Prostate gland (tissue), 2 donors: ENCODE results near the gene KAZN.

Experiments used
- CTCF ChIP-seq, 4 experiments: fragments of 200-600 bp in 2 of 4; fragments of 450-650 bp in 2 of 4; sonication (generic) in 2 of 4; IDR thresholded peaks; 1 replicate in 3 of 4; 2 replicates in 1 of 4; pipeline ENCODE4 v1.5.1; 2016 to 2019; ENCODE audit warnings: antibody characterized with exemption in 4 of 4, mild to moderate bottlenecking in 2 of 4, moderate library complexity in 2 of 4
- POLR2A ChIP-seq: fragments of 450-650 bp; IDR thresholded peaks from one replicate; pipeline ENCODE4 v1.6.1; 2016; ENCODE audit warnings: antibody characterized with exemption, mild to moderate bottlenecking
- POLR2AphosphoS5 ChIP-seq: sonication (generic); formaldehyde crosslinking; IDR thresholded peaks from one replicate; pipeline ENCODE4 v1.6.1; 2017; ENCODE audit warnings: antibody characterized with exemption

- TF ChIP-seq CTCF (IDR thresholded peaks at IDR 0.05), result no peak
- TF ChIP-seq POLR2AphosphoS5, result no peak
- no peak for TF ChIP-seq POLR2A
Observed at GRCh38 chr1:14697353-14697752, 98.9 kb downstream of the KAZN start.
